Subcutaneous abdominal adipose tissue (tissue), 5 donors: ENCODE data around the gene SLC25A33.
A peak's percentile ranks its signal among the peaks of the same experiment; 100 is the strongest.

ENCODE experiments used
- H3K27ac ChIP-seq: one replicate; pipeline ENCODE4 v1.7.0; 2013; ENCODE audit warnings: low read depth, mild to moderate bottlenecking, inconsistent platforms, low read length, moderate library complexity
- H3K27me3 ChIP-seq, 5 donors: one replicate each; pipeline ENCODE4 v1.7.0; 2013; ENCODE audit warnings: low read length in 5 of 5, inconsistent platforms in 1 of 5; ENCODE audit not compliant: control insufficient read depth in 5 of 5, insufficient read depth in 4 of 5
- H3K36me3 ChIP-seq, 5 donors: one replicate each; pipeline ENCODE4 v1.7.0; 2013; ENCODE audit warnings: low read length in 5 of 5; ENCODE audit not compliant: control insufficient read depth in 5 of 5, insufficient read depth in 5 of 5
- H3K4me1 ChIP-seq, 5 donors: one replicate each; pipeline ENCODE4 v1.7.0; 2013; ENCODE audit warnings: low read length in 5 of 5, mild to moderate bottlenecking in 3 of 5, moderate library complexity in 1 of 5; ENCODE audit not compliant: control insufficient read depth in 5 of 5, insufficient read depth in 5 of 5
- H3K4me3 ChIP-seq, 5 donors: one replicate each; pipeline ENCODE4 v1.7.0; 2013; ENCODE audit warnings: low read length in 5 of 5, low read depth in 1 of 5
- H3K9ac ChIP-seq, 5 donors: one replicate each; pipeline ENCODE4 v1.7.0; 2013; ENCODE audit warnings: low read length in 5 of 5, mild to moderate bottlenecking in 4 of 5, moderate library complexity in 3 of 5
- H3K9me3 ChIP-seq, 5 donors: one replicate each; pipeline ENCODE4 v1.7.0; 2013; ENCODE audit warnings: low read length in 5 of 5; ENCODE audit not compliant: control insufficient read depth in 5 of 5
- donor health status: healthy.
- donor health status: healthy.
- donor health status: healthy.
- donor health status: healthy.
- donor health status: healthy.

SLC25A33 gene

GRCh38 chr1:9538669-9539164 lies 548 bp upstream of the SLC25A33 start:
- Histone ChIP-seq H3K4me3 (peak overlapping the region in 2 of 5 donors; percentile 19 to 34), H3K36me3 (no peaks in the 10 kb centered on the region), H3K9me3 (no peaks in the 10 kb centered on the region), H3K4me1 (peaks cover 0 to 26% (median 23%) of the 10 kb centered on the region in 5 donors), H3K27me3 (no peaks in the 10 kb centered on the region), H3K9ac (no peak overlapping the region), H3K27ac (peak overlapping the region; percentile 46)

- Histone ChIP-seq H3K4me1 (peaks cover 0 to 26% (median 23%) of the 10 kb centered on the region in 5 donors), H3K9ac (peak overlapping the region; percentile 71 to 85 (median 81))
Observed at GRCh38 chr1:9539829-9540550, 725 bp downstream of the SLC25A33 start.

GRCh38 chr1:9542430-9542829 lies 3.2 kb downstream of the SLC25A33 start:
- peak overlapping the region in 4 of 5 donors; percentile 17 to 56 (median 39) for H3K4me3 ChIP-seq
- peak overlapping the region in 1 of 5 donors; percentile 23 for H3K9ac ChIP-seq
- peak overlapping the region; percentile 30 for H3K27ac ChIP-seq

More at GRCh38 chr1:9539829-9540550, 725 bp downstream of the SLC25A33 start:
- peak overlapping the region; percentile 72 to 90 (median 81) for H3K4me3 ChIP-seq
- peak overlapping the region; percentile 84 for H3K27ac ChIP-seq
- no peaks in the 10 kb centered on the region for H3K27me3 ChIP-seq
- no peaks in the 10 kb centered on the region for H3K9me3 ChIP-seq
- no peaks in the 10 kb centered on the region for H3K36me3 ChIP-seq

GRCh38 chr1:9544926-9545325 lies 5.7 kb downstream of the SLC25A33 start:
- Histone ChIP-seq H3K36me3 (no peaks in the 10 kb centered on the region), H3K27me3 (no peaks in the 10 kb centered on the region), H3K27ac (no peak overlapping the region), H3K4me1 (peaks cover 0 to 42% (median 40%) of the 10 kb centered on the region in 5 donors), H3K4me3 (no peak overlapping the region), H3K9me3 (no peaks in the 10 kb centered on the region), H3K9ac (no peak overlapping the region)

More at GRCh38 chr1:9542430-9542829, 3.2 kb downstream of the SLC25A33 start:
- Histone ChIP-seq H3K4me1 (peaks cover 0 to 30% (median 28%) of the 10 kb centered on the region in 5 donors), H3K9me3 (no peaks in the 10 kb centered on the region), H3K36me3 (no peaks in the 10 kb centered on the region), H3K27me3 (no peaks in the 10 kb centered on the region)

GRCh38 chr1:9549955-9550546 lies 10.8 kb downstream of the SLC25A33 start:
- Histone ChIP-seq H3K36me3 (peaks cover 0 to 6% (median 4%) of the 10 kb centered on the region in 5 donors), H3K4me3 (no peak overlapping the region), H3K27me3 (no peaks in the 10 kb centered on the region), H3K4me1 (peaks cover 0 to 27% (median 20%) of the 10 kb centered on the region in 5 donors), H3K9me3 (no peaks in the 10 kb centered on the region), H3K9ac (no peak overlapping the region), H3K27ac (no peak overlapping the region)

- H3K27ac ChIP-seq, result peak overlapping the region; percentile 74
- H3K9me3 ChIP-seq, result no peaks in the 10 kb centered on the region
- no peak overlapping the region for H3K4me3 ChIP-seq
- no peak overlapping the region for H3K9ac ChIP-seq
- H3K27me3 ChIP-seq, result no peaks in the 10 kb centered on the region
- peaks cover 8 to 38% (median 26%) of the 10 kb centered on the region in 5 donors for H3K4me1 ChIP-seq
- peaks cover 0 to 15% (median 8%) of the 10 kb centered on the region in 5 donors for H3K36me3 ChIP-seq
Observed at GRCh38 chr1:9551984-9552383, 12.7 kb downstream of the SLC25A33 start.

GRCh38 chr1:9553736-9554144 lies 14.5 kb downstream of the SLC25A33 start:
- Histone ChIP-seq H3K4me1 (peaks cover 8 to 28% (median 20%) of the 10 kb centered on the region in 5 donors), H3K36me3 (peaks cover 4 to 25% (median 15%) of the 10 kb centered on the region in 5 donors)

GRCh38 chr1:9555942-9556341 lies 16.7 kb downstream of the SLC25A33 start:
- Histone ChIP-seq H3K9ac (peak overlapping the region in 2 of 5 donors; percentile 44 to 73), H3K4me3 (no peak overlapping the region), H3K27me3 (no peaks in the 10 kb centered on the region), H3K27ac (peak overlapping the region; percentile 87), H3K9me3 (no peaks in the 10 kb centered on the region), H3K36me3 (peaks cover 4 to 29% (median 15%) of the 10 kb centered on the region in 5 donors), H3K4me1 (peaks cover 8 to 36% (median 30%) of the 10 kb centered on the region in 5 donors)

More at GRCh38 chr1:9553736-9554144, 14.5 kb downstream of the SLC25A33 start:
- H3K27ac ChIP-seq, result no peak overlapping the region
- H3K27me3 ChIP-seq, result no peaks in the 10 kb centered on the region
- no peak overlapping the region for H3K9ac ChIP-seq
- no peak overlapping the region for H3K4me3 ChIP-seq
- no peaks in the 10 kb centered on the region for H3K9me3 ChIP-seq

GRCh38 chr1:9557624-9558023 lies 18.4 kb downstream of the SLC25A33 start:
- Histone ChIP-seq H3K9ac (no peak overlapping the region), H3K4me1 (peaks cover 11 to 49% (median 43%) of the 10 kb centered on the region in 5 donors)

More at GRCh38 chr1:9557624-9558023, 18.4 kb downstream of the SLC25A33 start:
- Histone ChIP-seq H3K36me3 (peaks cover 4 to 29% (median 15%) of the 10 kb centered on the region in 5 donors), H3K27me3 (no peaks in the 10 kb centered on the region), H3K27ac (peak overlapping the region; percentile 69), H3K4me3 (no peak overlapping the region), H3K9me3 (no peaks in the 10 kb centered on the region)
